ENCODE data around the gene FDX1. TPM values are rescaled to one million over a fixed set of nuclear protein-coding genes. Genes with fewer than 3 reads are reported as not detected.
"Not testable (repeated sequence)": the region's sequence is repeated elsewhere in the genome, so short reads cannot be mapped to it uniquely, and the experiment has no call there.

FDX1 gene, protein sequence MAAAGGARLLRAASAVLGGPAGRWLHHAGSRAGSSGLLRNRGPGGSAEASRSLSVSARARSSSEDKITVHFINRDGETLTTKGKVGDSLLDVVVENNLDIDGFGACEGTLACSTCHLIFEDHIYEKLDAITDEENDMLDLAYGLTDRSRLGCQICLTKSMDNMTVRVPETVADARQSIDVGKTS
- 10 to 100 TPM in 4 of 10 donors, 1 to 10 TPM in 6; 9.1 to 11.2 (median 9.8) TPM for polyA plus RNA-seq (ENCODE audit: insufficient read length in 10 of 10)
- long read RNA-seq, donor 1, transcript FDX1-201 (4 exons, 3,206 nt): major isoform, 14 of 14 reads
- long read RNA-seq, donor 1, partial matches to known transcripts: 0 of 14 reads
- long read RNA-seq, donor 1, other reads (novel, unspliced or antisense): 0 of 14 reads
- long read RNA-seq, donor 2, transcript FDX1-201 (4 exons, 3,206 nt): major isoform, 16 of 16 reads
- long read RNA-seq, donor 2, partial matches to known transcripts: 0 of 16 reads
- long read RNA-seq, donor 2, other reads (novel, unspliced or antisense): 0 of 16 reads
- long read RNA-seq, donor 3: 0 reads
- long read RNA-seq, donor 4, transcript FDX1-201 (4 exons, 3,206 nt): major isoform, 7 of 7 reads
- long read RNA-seq, donor 4, partial matches to known transcripts: 0 of 7 reads
- long read RNA-seq, donor 4, other reads (novel, unspliced or antisense): 0 of 7 reads
- long read RNA-seq, donor 5, transcript FDX1-201 (4 exons, 3,206 nt): major isoform, 22 of 22 reads
- long read RNA-seq, donor 5, partial matches to known transcripts: 0 of 22 reads
- long read RNA-seq, donor 5, other reads (novel, unspliced or antisense): 0 of 22 reads
- long read RNA-seq, donor 6, transcript FDX1-201 (4 exons, 3,206 nt): major isoform, 13 of 13 reads
- long read RNA-seq, donor 6, partial matches to known transcripts: 0 of 13 reads
- long read RNA-seq, donor 6, other reads (novel, unspliced or antisense): 0 of 13 reads
- long read RNA-seq, donor 7, transcript FDX1-201 (4 exons, 3,206 nt): major isoform, 7 of 7 reads
- long read RNA-seq, donor 7, partial matches to known transcripts: 0 of 7 reads
- long read RNA-seq, donor 7, other reads (novel, unspliced or antisense): 0 of 7 reads
- long read RNA-seq, donor 8, transcript FDX1-201 (4 exons, 3,206 nt): major isoform, 12 of 18 reads
- long read RNA-seq, donor 8, partial matches to known transcripts: 6 of 18 reads
- long read RNA-seq, donor 8, other reads (novel, unspliced or antisense): 0 of 18 reads
- long read RNA-seq, donor 9, partial matches to known transcripts: 0 of 1 reads
- long read RNA-seq, donor 9, other reads (novel, unspliced or antisense): 0 of 1 reads

DNA sequence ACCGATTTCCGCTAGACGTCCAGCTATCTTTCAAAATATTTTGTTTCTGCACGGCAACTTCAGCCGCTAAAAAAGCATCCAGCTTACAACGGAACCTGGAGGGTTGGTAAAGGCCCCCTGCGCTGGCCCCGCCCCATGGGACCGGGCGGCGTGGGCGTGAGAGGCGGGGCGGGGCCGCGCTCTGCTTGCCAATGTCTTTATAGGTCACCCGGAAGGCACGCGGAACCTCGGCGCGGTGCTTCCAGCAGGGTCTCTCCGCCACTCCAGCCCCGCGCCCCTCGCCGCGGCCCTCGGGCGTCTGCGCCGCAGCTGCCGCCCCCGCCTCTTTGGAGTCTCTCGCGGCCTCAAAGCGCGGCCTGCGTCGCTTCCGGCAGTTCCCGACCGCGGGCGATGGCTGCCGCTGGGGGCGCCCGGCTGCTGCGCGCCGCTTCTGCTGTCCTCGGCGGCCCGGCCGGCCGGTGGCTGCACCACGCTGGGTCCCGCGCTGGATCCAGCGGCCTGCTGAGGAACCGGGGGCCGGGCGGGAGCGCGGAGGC, at the start of gene FDX1:
FDX1 (plus strand) TSS at position 218 of the 536 bp plus-strand sequence; CDS start at position 391, 173 bp downstream.
- peak; percentile 74 to 95 (median 86) for DNase-seq

GRCh38 chr11:110380836-110381622, 48.7 kb upstream of the FDX1 start:
- DNase-seq: no peak

- not testable (repeated sequence) for DNase-seq
Measured at GRCh38 chr11:110388231-110388630, 41.5 kb upstream of the FDX1 start.

DNA sequence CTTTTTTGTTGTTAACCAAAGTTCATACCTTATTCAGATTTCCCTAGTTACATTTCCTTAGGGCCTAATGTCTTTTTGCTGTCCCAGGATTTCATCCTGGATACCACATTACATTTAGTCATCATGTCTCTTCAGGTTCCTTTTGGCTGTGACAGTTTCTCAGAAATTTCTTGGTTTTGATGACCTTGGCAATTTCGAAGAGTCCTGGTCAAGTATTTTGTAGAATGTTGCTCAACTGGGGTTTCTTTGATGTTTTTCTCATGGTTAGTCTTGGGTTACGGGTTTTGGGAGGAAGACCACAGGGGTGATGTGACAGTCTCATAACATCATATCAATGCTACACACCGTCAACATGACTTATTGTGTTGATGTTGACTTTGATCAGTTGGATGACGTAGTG, 39.8 kb upstream of the FDX1 start:
- DNase-seq: no peak

- no peak for DNase-seq
Measured at GRCh38 chr11:110392056-110392455, 37.7 kb upstream of the FDX1 start.

- DNase-seq: peak in 1 of 3 donors; percentile 2
Measured at GRCh38 chr11:110397668-110398286, 32.0 kb upstream of the FDX1 start.

DNA sequence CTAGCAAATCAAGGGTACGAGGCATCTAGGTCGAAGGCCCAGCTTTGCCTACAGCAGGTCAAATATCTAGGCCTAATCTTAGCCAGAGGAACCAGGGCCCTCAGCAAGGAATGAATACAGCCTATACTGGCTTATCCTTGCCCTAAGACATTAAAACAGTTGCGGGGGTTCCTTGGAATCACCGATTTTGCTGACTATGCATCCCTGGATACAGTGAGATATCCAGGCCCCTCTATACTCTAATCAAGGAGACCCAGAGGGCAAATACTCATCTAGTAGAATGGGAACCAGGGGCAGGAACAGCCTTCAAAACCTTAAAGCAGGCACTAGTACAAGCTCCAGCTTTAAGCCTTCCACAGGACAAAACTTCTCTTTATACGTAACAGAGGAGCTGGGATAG, 26.2 kb upstream of the FDX1 start:
- not testable (repeated sequence) for DNase-seq

DNA sequence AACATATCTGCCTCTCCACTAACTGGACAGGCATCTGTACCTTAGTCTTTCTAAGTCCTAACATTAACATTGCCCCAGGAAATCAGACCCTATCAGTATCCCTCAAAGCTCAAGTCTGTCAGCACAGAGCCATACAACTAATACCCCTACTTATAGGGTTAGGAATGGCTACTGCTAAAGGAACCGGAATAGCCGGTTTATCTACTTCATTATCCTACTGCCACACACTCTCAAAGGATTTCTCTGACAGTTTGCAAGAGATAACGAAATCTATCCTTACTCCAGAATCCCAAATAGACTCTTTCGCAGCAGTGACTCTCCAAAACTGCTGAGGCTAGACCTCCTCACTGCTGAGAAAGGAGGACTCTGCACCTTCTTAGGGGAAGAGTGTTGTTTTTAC, 24.1 kb upstream of the FDX1 start:
- not testable (repeated sequence) for DNase-seq

DNA sequence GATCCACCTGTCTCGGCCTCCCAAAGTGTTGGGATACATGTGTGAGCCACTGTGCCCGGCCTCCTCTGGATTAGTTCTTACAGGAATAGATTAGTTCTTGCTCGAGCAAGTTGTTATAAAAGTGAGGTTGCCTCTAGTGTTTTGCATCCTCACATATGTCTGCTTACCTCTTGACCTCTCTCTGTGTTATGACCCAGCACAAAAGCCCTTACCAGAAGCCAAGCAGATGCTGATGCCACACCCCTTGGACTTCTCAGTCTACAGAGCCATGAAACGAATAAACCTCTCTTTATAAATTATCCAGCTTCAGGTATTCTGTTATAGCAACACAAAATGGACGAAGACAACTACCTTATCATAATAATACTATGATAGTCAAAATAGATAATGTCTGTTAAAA, 22.4 kb upstream of the FDX1 start:
- DNase-seq: no peak

GRCh38 chr11:110409174-110409573, 20.6 kb upstream of the FDX1 start:
- DNase-seq: no peak

DNA sequence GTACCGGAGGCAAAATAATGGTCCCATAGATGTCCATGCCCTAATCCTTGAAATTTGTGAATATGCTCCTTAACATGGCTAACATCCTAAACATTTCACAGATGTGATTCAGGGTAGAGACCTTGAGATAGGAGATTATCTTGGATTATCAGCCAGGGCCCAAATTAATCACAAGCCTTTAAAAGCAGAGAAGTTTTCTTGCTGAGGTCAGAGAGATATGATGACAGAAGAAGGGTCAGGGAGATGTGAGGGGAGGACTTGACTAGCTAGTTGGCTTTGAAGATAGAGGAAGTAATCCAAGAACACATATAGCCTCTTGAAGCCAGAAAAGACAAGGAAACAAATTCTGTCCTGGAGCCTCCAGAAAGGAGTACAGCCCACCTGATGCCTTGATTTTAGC, 19.1 kb upstream of the FDX1 start:
- no peak for DNase-seq

DNA sequence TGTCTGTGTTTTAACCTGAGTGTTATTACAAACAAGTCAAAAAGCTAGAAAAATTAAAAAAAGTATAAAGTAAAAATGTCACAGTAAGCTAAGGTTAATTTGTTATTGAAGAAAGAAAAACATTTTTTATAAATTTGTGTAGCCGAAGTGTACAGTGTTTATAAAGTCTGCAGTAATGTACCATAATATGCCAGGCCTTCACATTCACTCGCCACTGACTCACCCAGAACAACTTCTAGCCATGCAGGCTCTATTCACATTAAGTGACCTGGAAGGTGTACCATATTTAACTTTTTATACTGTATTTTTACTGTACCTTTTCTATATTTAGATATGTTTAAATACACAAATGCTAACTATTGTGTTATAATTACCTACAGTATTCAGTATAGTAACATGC, 14.7 kb upstream of the FDX1 start:
- no peak for DNase-seq

DNA sequence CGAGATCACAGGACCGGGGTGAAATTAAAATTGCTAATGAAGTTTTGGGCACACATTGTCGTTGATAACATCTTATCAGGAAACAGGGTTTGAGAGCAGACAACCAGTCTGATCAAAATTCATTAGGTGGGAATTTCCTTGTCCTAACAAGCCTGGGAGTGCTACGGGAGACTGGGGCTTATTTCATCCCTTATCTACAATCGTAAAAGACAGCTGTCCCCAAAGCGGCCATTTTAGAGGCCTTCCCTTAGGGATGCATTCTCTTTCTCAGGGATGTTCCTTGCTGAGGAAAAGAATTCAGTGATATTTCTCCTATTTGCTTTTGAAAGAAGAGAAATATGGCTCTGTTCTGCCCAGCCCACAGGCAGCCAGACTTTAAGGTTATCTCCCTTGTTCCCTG, 8.1 kb upstream of the FDX1 start:
- not testable (repeated sequence) for DNase-seq

GRCh38 chr11:110422306-110422905, 7.3 kb upstream of the FDX1 start:
- peak in 1 of 3 donors; percentile 21 for DNase-seq

DNA sequence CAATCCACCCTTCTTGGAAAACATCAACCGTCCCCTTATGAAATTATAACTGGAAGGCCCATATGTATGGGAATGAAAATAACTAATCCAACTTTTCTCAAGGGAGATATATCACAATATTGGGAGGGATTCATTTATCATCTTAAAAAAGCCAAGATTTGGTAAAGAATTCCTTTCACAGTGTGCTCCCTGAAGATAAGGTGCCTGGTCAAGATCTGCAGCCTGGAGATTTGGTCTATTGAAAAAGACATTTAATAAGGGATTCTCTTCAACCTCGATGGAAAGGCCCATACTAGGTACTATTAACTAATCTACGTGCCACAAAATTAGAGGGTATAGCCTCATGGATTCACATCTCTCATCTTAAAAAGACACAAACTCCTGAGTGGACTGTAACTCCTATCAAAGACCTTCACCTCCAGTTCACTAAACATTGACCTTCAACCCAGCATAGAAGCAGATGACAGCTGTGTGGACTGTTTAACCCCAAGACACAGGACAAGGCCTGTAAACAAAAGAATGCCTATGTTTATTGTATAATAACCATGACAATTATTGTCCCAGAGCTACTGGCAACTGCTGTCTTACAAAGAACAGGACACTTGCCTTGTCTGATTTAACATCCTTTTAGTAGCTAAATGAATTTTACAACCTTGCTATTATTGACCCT, 4.8 kb upstream of the FDX1 start:
- no peak for DNase-seq

DNA sequence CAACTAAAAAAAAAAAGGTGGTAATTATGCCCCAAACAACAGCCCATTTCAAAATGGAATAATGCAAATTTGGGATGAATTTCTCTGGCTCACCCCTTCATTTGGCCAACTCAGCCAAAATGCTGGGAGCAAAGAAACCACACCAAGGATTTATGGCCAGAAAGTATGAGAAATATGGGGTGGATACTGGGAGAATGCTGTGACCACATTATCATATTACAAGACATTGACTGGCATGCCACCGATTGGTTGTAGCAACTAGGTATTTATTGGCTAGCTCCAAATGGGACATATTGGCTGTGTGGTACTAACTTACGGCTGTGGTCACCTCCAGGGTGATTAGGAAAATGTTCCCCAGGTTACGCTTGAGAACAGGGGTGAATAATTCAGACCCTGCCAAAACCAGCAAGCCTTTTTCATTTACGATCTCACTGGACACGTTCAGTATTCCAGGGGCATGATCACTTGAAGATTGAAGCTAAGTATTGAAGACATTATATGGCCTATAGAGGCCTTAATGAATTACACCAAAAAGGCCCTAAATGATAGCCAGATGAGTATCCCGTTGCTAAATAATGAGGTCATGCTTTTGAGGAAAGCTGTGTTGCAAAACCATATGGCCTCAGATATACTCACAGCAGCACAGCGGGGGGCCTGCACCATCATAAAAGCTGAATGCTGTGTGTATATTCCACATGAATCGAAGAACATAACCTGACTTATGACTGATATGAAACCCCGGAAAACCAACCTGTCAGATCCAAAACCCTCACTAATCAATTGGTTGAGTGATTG, 3.8 kb upstream of the FDX1 start:
- DNase-seq: peak in 1 of 3 donors; percentile 73

GRCh38 chr11:110428040-110428439, 1.7 kb upstream of the FDX1 start:
- DNase-seq: no peak

Measured in muscle of back (tissue), 13 donors.